HG03520 (cell line): Measurements from ENCODE around the gene CEP112.

ENCODE experiments used
- ATAC-seq: cut with Tn5 transposase; IDR thresholded peaks from one replicate; pipeline ENCODE4 v1.9.1; 2021; ENCODE audit warnings: mild to moderate bottlenecking, moderate library complexity; ENCODE audit not compliant: unreplicated experiment

The CEP112 gene

DNA sequence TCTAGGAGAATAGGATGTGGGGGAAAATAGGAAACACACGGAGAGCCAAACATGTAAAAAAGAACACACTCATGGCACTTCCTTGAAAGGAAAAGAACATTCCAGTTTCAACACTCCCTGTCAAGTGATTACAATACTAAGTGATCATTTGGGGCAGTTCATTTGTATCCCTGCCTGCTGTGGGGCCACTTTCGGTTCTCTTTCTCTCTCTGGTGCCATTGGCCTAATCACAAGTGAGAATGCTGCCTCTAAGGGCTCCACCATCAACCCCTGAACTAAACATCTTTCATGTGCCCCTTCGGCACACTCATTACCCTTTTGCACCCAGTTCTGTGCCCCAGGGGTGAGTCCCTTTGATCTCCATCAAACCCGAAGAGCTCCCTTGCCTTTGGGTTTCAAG is 197.3 kb downstream of the CEP112 start:
- no peak for ATAC-seq

DNA sequence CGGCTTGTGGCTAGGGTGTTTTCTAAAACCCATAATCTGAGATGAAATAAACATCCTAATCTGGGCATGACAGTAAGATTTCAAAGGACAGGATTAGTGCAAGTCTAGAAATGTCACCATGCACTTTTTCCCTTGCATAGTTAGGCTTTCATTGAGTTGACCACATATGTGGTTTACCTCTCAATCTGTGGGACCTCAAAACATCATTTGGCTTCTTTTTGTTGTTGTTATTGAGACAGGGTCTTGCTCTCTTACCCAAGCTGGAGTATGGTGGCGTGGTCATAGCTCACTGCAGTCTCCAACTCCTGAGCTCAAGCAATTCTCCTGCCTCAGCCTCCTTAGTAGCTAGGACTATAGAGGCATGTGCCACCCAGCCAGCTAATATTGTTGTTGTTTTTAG is 197.8 kb downstream of the CEP112 start:
- ATAC-seq, result no peak

DNA sequence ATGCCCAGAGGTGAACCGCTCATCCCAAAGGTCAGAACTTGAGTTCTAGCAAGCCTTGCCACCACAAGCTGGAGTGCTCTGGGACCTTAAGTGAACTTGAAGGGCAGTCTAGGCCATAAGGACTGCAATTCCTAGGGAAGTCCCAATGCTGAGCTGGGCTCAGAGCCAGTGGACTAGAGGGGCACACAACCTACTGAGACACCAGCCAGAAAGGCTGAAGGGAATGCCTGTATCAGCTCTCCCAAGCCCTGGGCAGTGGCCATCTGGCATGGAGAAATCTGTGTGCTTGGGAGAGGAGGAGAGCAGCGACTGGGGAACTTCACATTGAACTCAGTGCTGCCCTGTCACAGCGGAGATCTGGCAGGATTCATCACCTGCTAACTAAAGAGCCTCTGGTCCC is 201.3 kb downstream of the CEP112 start:
- ATAC-seq, result no peak

DNA sequence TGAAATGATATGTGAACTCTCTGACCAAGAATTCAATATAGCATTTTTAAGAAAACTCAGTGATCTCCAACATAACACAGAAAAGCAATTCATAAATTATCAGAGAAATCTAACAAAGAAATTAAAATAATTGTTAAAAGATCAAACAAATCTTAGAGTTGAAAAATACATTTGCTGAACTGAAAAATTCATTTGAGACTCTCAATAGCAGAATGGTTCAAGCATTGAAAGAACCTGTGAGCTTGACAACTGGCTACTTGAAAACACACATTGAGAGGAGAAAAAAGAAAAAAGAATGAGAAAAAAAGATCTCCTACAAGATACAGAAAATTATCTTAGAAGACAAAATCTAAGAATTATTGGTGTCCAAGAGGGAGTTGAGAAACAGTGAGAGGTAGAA is 203.5 kb downstream of the CEP112 start:
- ATAC-seq, result no peak

DNA sequence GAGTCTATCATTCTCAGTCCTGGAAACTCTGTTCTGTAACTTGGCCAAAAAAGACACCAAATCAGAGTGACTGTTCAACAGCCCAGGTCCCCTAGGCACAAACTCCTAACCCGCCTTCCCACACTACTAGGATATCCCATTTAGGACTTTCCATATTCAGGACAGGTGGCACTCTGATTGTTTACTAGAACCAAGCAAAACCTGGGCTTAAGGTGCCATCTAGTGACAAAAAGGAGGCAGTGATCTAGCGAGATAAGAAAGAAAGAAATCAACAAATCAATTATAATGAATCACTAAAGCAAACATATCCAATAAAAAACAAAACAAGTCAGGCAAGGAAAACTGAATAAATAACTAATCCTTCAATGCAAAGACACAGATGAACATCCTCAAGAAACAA is 203.9 kb downstream of the CEP112 start:
- no peak for ATAC-seq

GRCh38 chr17:65985571-65985970 is 206.4 kb downstream of the CEP112 start:
- no peak for ATAC-seq

- ATAC-seq, result no peak
Measured at GRCh38 chr17:65984299-65984698, 207.6 kb downstream of the CEP112 start.

- ATAC-seq, result no peak
Measured at GRCh38 chr17:65978871-65979270, 213.1 kb downstream of the CEP112 start.

DNA sequence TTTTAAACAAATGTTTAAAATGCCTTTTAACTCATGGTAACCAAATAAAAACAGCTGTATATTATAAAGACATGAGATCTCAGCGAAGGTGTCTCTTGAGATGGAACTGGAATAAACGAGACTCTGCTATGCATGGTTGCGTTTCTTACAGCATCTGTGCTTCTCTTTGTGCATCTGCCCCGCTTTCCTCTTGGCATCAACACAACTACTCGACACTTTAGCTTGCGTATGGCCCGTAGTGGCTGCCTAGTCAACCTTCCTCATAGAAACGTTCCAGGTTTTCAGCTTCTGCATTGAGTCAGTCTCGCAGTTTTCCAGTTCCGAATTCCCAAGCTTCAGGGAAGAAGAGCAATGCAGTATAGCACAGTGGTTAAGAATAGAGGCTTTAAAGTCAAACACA is 214.9 kb downstream of the CEP112 start:
- no peak for ATAC-seq

DNA sequence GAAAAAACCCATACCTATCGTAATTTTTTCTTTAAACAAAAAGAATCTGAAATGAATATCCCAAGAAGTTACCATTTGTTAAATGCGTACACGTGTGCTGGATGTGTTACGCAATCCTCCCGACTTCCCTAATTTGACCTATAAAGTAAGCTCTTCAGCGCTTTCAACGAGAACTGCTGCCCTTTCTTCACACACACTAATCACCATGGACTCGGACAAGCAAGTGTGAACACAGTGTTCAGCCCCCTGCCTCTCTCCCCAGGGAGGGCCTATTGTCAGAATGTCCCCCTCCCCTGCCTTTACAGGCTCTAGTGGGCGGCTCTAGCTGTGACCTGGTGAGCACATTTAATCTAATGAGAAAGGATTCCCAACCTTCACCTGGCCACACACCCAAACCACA is 216.1 kb downstream of the CEP112 start:
- no peak for ATAC-seq

- ATAC-seq, result no peak
Measured at GRCh38 chr17:65973237-65973636, 218.7 kb downstream of the CEP112 start.

GRCh38 chr17:65967372-65967771 is 224.6 kb downstream of the CEP112 start:
- ATAC-seq, result no peak

GRCh38 chr17:65966072-65966695 is 225.7 kb downstream of the CEP112 start:
- no peak for ATAC-seq

DNA sequence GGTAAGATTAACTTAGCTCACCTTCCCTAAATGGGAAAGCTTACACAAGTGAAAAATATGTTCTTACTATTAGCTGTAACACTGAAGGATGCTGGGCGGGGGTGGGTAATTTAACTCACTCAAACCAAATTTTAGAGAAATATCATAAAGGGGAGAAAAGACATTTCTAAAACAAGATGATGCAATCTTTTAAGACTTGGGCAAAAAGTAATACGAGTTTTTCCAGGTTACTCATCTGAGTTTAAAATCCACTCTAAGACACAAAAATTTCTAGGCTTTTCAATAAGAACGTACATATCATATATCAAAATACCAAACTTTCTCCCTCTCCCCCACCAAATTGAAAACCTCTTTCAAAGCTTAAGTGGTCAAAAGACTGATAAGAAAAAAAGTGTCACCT is 228.8 kb downstream of the CEP112 start:
- no peak for ATAC-seq

DNA sequence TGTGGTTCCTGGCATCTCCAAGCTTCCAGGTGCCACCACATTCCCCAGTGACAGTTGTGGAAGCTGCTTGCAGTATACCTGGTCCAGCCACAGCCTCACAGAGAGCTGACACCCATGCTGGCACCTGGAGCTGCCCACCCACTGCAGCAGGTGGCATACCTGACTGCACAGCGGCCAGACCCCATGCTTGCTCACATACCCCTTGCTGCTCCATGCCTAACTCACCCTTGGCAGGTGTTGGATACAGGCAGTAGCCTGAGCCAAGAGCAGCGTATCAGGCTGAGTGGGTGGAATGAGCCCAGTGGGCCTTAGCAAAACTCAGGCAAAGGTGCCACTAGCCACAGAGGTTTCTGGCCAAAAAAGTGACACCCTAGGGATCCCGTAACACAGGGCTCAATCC is 232.3 kb downstream of the CEP112 start:
- ATAC-seq, result no peak

DNA sequence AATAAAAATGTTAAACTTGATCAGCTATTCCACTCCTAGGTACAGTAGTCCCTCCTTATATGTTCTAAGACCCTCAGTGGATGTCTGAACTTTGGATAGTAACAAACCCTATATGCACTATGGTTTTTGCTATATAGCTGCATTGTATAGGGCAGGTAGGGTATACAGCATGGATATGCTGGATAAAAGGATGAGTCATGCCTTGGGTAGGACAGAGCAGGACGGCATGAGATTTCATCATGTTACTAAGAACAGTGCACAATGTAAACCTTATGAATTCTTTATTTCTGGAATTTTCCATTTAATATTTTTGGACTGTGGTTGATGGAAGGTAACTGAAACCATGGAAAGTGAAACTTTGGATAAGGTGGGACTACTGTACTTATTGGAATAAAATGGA is 235.1 kb downstream of the CEP112 start:
- no peak for ATAC-seq

DNA sequence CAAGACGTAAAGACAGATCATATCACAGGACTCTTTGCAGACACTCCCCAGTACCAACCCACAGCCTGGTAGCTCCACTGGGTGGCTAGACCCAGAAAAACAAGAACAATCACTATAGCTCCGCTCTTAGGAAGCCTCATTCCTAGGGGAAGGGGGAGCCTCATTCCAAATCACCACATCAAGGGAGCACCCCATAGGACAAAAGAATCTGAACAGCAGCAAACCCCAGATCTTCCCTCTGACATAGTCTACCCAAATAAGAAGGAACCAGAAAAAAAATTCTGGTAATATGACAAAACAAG is 237.8 kb downstream of the CEP112 start:
- ATAC-seq, result no peak

DNA sequence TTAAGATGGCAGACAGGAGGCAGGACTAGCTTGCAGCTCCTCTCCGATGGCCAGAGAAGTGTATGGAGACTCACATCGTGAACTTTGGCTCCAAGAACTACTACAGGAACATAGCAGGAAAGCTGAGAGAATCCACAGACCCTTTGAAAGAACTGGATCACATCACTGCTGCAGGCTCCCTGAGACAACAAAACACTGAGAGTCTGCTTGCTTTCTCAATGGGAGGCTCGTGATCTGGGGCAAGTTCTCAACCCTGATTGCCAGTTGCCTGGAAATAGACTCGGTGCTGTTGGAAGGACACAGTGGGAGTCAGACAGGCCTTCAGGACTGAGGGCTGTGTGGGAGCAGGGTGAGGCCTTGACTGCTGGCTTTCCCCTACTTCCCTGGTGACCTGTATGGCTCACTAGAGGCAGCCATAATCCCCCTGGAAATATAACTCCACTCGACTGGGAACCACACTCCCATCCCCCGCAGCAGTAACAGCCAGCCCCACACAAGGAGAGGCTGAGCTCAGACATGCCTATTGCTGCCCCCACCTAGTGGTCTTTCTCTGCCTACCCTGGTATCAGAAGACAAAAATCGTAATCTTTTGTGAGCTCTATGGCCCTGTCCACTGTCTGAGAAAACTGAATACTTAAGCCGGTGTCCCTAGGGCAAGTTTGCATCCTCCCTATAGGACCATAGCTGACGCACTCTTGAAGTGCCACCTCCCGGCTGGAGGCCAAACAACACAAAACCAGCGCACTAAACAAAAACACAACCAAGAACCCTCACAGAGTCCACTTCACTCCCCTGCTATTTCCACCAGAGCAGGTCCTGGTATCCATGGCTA is 238.4 kb downstream of the CEP112 start:
- ATAC-seq, result no peak

DNA sequence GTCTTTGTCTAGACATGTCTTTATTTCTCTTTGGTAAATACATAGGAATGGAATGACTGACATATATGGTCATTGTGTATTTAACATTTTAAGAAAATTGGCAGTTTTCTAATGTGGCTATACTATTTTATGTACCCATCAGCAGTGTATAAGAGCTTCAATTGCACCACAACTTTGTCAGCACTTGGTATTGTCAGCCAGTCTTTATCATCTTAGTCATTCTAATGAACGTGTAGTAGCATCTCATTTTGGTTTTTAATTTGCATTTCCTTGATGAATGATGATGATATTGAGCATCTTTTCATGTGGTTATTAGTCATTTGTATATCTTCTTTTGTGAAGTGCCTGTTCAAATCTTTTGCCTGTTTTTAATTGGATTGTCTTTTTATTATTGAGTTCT is 239.3 kb downstream of the CEP112 start:
- ATAC-seq, result no peak

DNA sequence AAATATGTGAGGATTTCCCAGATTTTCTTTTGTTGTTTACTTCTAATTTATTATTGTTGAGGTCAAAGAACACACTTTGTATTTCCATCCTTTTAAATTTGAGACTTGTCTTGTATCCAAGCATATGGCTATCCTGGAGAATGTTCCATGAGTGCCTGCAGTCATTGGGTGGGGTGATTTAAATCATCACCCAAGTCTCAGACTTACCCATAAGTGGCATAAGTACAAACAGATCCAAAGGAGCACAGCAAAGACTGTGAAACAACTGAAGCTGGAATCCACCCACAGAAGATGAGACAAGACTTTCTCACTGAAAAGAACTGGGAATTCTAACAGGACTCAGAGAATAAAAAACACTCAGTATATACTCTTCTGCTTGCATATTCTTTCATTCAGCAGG is 239.9 kb downstream of the CEP112 start:
- ATAC-seq, result no peak

GRCh38 chr17:65947831-65948230 is 244.1 kb downstream of the CEP112 start:
- no peak for ATAC-seq

DNA sequence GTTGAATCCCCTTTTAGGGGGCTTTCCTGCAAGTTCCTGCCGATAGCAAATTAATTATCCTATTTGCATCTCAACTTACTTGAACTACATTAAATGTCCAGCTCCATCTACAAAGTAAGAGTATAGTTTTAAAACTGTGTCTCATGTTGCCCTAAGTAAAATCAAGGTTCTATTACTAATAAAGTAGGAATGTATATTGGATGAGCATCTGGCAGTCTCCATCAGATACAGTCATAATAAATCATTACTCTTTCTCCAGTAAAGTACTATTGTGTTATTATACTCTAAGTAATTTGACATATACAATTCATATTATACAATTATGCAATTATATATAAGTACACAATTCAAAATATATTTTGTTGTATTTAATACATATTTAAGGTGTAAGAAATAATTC is 249.3 kb downstream of the CEP112 start:
- no peak for ATAC-seq

- ATAC-seq, result no peak
Measured at GRCh38 chr17:65941356-65941899, 250.5 kb downstream of the CEP112 start.
